HFFc6 (cell line): Measurements from ENCODE around the gene PPP4R1. TPM values are rescaled to one million over a fixed set of nuclear protein-coding genes. Genes with fewer than 3 reads are reported as not detected.

ENCODE experiments used
- DNase-seq: peaks from one replicate; pipeline ENCODE4 v3.0.0-alpha.2; 2018
- H3K27ac Mint-ChIP-seq: 2 replicates; pipeline ENCODE4 v1.8.0; 2020; ENCODE audit warnings: mild to moderate bottlenecking, mixed read lengths
- H3K27me3 Mint-ChIP-seq: 2 replicates; pipeline ENCODE4 v1.8.0; 2021; ENCODE audit warnings: mild to moderate bottlenecking, moderate library complexity, mixed read lengths; ENCODE audit not compliant: insufficient read depth
- H3K36me3 Mint-ChIP-seq: 2 replicates; pipeline ENCODE4 v1.8.0; 2021; ENCODE audit warnings: low read depth, mixed read lengths
- H3K4me1 Mint-ChIP-seq: 2 replicates; pipeline ENCODE4 v1.8.0; 2020; ENCODE audit warnings: low read depth, mixed read lengths
- H3K4me3 Mint-ChIP-seq: 2 replicates; pipeline ENCODE4 v1.8.0; 2020; ENCODE audit warnings: mild to moderate bottlenecking, moderate library complexity, mixed read lengths
- H3K9me3 Mint-ChIP-seq: 2 replicates; pipeline ENCODE4 v1.8.0; 2020; ENCODE audit warnings: mild to moderate bottlenecking, mixed read lengths
- total RNA-seq, 6 experiments: library from RNA; stranded (reverse); fragmentation: NEBNext Ultra II Directional; extraction: Animal tissue kit (Norgen Biotek cat#: 25700); gene quantifications; 2 replicates in 1 of 6; 3 replicates in 5 of 6; pipeline ENCODE4 v1.2.3, GENCODE V29; 2021
- TF ChIP-seq, protein P1 (sequence below): fragments of 200-600 bp; sonication (generic); IDR thresholded peaks from 2 replicates; pipeline ENCODE4 v1.5.0; 2021; ENCODE audit warnings: antibody characterized with exemption, mild to moderate bottlenecking

The PPP4R1 gene
- total RNA-seq, 6 experiments from 2014 or later, result 83.0 to 107 (median 103) TPM

GRCh38 chr18:9521770-9522169, 92.6 kb downstream of the PPP4R1 start:
- H3K9me3 Mint-ChIP-seq, result no peaks in the 10 kb centered on the region
- H3K27ac Mint-ChIP-seq, result no peak overlapping the region
- no peak for DNase-seq
- TF ChIP-seq, protein P1, sequence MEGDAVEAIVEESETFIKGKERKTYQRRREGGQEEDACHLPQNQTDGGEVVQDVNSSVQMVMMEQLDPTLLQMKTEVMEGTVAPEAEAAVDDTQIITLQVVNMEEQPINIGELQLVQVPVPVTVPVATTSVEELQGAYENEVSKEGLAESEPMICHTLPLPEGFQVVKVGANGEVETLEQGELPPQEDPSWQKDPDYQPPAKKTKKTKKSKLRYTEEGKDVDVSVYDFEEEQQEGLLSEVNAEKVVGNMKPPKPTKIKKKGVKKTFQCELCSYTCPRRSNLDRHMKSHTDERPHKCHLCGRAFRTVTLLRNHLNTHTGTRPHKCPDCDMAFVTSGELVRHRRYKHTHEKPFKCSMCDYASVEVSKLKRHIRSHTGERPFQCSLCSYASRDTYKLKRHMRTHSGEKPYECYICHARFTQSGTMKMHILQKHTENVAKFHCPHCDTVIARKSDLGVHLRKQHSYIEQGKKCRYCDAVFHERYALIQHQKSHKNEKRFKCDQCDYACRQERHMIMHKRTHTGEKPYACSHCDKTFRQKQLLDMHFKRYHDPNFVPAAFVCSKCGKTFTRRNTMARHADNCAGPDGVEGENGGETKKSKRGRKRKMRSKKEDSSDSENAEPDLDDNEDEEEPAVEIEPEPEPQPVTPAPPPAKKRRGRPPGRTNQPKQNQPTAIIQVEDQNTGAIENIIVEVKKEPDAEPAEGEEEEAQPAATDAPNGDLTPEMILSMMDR, result no peak
- H3K4me3 Mint-ChIP-seq, result no peak overlapping the region
- peaks cover 19% of the 10 kb centered on the region for H3K4me1 Mint-ChIP-seq
- H3K36me3 Mint-ChIP-seq, result peaks cover 40% of the 10 kb centered on the region
- H3K27me3 Mint-ChIP-seq, result no peaks in the 10 kb centered on the region

GRCh38 chr18:9520666-9521065, 93.7 kb downstream of the PPP4R1 start:
- H3K9me3 Mint-ChIP-seq, result no peaks in the 10 kb centered on the region
- no peak for DNase-seq
- H3K27ac Mint-ChIP-seq, result no peak overlapping the region
- peaks cover 34% of the 10 kb centered on the region for H3K36me3 Mint-ChIP-seq
- H3K4me1 Mint-ChIP-seq, result peaks cover 30% of the 10 kb centered on the region
- TF ChIP-seq, protein P1, result no peak
- no peaks in the 10 kb centered on the region for H3K27me3 Mint-ChIP-seq
- H3K4me3 Mint-ChIP-seq, result no peak overlapping the region

- H3K27ac Mint-ChIP-seq, result no peak overlapping the region
- H3K27me3 Mint-ChIP-seq, result no peaks in the 10 kb centered on the region
- H3K36me3 Mint-ChIP-seq, result peaks cover 25% of the 10 kb centered on the region
- DNase-seq, result no peak
- H3K9me3 Mint-ChIP-seq, result no peaks in the 10 kb centered on the region
- no peak overlapping the region for H3K4me3 Mint-ChIP-seq
- H3K4me1 Mint-ChIP-seq, result peaks cover 43% of the 10 kb centered on the region
- TF ChIP-seq, protein P1, result no peak
These were observed 95.0 kb downstream of the PPP4R1 start for GRCh38 chr18:9519399-9519798.

GRCh38 chr18:9517869-9518268, 96.5 kb downstream of the PPP4R1 start:
- Mint-ChIP-seq H3K4me1 (peaks cover 53% of the 10 kb centered on the region), H3K4me3 (no peak overlapping the region), H3K27me3 (no peaks in the 10 kb centered on the region), H3K9me3 (no peaks in the 10 kb centered on the region), H3K36me3 (peaks cover 16% of the 10 kb centered on the region), H3K27ac (no peak overlapping the region)
- no peak for DNase-seq
- TF ChIP-seq, protein P1, result no peak

- H3K27ac Mint-ChIP-seq, result peak overlapping the region; percentile 40; the same call in 1 of the 2 replicates
- H3K9me3 Mint-ChIP-seq, result no peaks in the 10 kb centered on the region
- peaks cover 47% of the 10 kb centered on the region for H3K4me1 Mint-ChIP-seq
- 0 out of 2 replicates have a peak, but pooled peaks cover 4% of the 10 kb centered on the region for H3K36me3 Mint-ChIP-seq
- DNase-seq, result peak; percentile 39
- TF ChIP-seq, protein P1, result peak; percentile 96
- no peak overlapping the region for H3K4me3 Mint-ChIP-seq
- H3K27me3 Mint-ChIP-seq, result no peaks in the 10 kb centered on the region
These were observed 97.8 kb downstream of the PPP4R1 start for GRCh38 chr18:9516437-9517064.
